Glutamatergic neuron (in vitro differentiated cells): ENCODE results near the gene ERV3-1. TPM values are rescaled to one million over a fixed set of nuclear protein-coding genes. Genes with fewer than 3 reads are reported as not detected.

Experiments used
- total RNA-seq: library from RNA; stranded (reverse); fragmentation: NEBNext Ultra II Directional; extraction: Animal tissue kit (Norgen Biotek cat#: 25700); gene quantifications from one replicate; pipeline ENCODE4 v1.2.1, GENCODE V29; 2021; ENCODE audit not compliant: unreplicated experiment

Gene ERV3-1
- total RNA-seq, 1 donor from 2014 or later = 70.6 TPM

Other genes starting within 250 kb of the ERV3-1 start
- gene ZNF138, start 212.3 kb downstream of the ERV3-1 start, total RNA-seq = 31.7 TPM
- gene ZNF273, start 103.4 kb downstream of the ERV3-1 start, total RNA-seq = 9.6 TPM
- gene ZNF117, start 15.7 kb downstream of the ERV3-1 start, total RNA-seq = 34.0 TPM